KMS-11 (cell line): ENCODE data around the gene TMEM232.

Source experiments
- H2AFZ ChIP-seq: fragments of 200-600 bp; sonication (generic); 2 replicates; pipeline ENCODE4 v1.6.1; 2016; ENCODE audit warnings: antibody characterized with exemption, mixed run types, low read depth
- H3K27ac ChIP-seq: fragments of 200-600 bp; sonication (generic); 2 replicates; pipeline ENCODE4 v1.6.1; 2016; ENCODE audit warnings: mild to moderate bottlenecking, mixed run types
- H3K27me3 ChIP-seq: fragments of 200-600 bp; sonication (generic); 2 replicates; pipeline ENCODE4 v1.6.1; 2017; ENCODE audit warnings: mild to moderate bottlenecking, low read depth, mixed run types, moderate library complexity; ENCODE audit not compliant: insufficient read depth
- H3K36me3 ChIP-seq: fragments of 200-600 bp; sonication (generic); 2 replicates; pipeline ENCODE4 v1.6.1; 2017; ENCODE audit warnings: mild to moderate bottlenecking, mixed run types; ENCODE audit not compliant: insufficient read depth
- H3K4me1 ChIP-seq: fragments of 200-600 bp; sonication (generic); 2 replicates; pipeline ENCODE4 v1.6.1; 2016; ENCODE audit warnings: mild to moderate bottlenecking, low read depth, mixed run types; ENCODE audit not compliant: poor library complexity, severe bottlenecking
- H3K4me2 ChIP-seq: fragments of 200-600 bp; sonication (generic); 2 replicates; pipeline ENCODE4 v1.7.0; 2016; ENCODE audit warnings: mild to moderate bottlenecking, mixed run types
- H3K4me3 ChIP-seq: fragments of 200-600 bp; sonication (generic); IDR thresholded peaks from 2 replicates; pipeline ENCODE4 v1.6.1; 2017; ENCODE audit warnings: low read depth, low read length, mixed read lengths; ENCODE audit not compliant: insufficient read depth
- H3K79me2 ChIP-seq: fragments of 200-600 bp; sonication (generic); 2 replicates; pipeline ENCODE4 v1.6.1; 2016; ENCODE audit warnings: low read depth, mixed run types; ENCODE audit not compliant: insufficient read depth
- H3K9ac ChIP-seq: fragments of 200-600 bp; sonication (generic); 2 replicates; pipeline ENCODE4 v1.6.1; 2016; ENCODE audit warnings: mild to moderate bottlenecking, mixed run types
- H4K20me1 ChIP-seq: fragments of 200-600 bp; sonication (generic); 2 replicates; pipeline ENCODE4 v1.6.1; 2016; ENCODE audit warnings: mild to moderate bottlenecking, mixed run types; ENCODE audit not compliant: insufficient read depth
- CTCF ChIP-seq: fragments of 200-600 bp; sonication (generic); conservative IDR thresholded peaks from 2 replicates; pipeline ENCODE4 v1.6.1; 2017; ENCODE audit warnings: low read depth, mild to moderate bottlenecking, antibody characterized with exemption, low read length, moderate library complexity, mixed read lengths

The TMEM232 gene

GRCh38 chr5:110572729-110573128 is 153.7 kb downstream of the TMEM232 start:
- no peak overlapping the region for H3K4me3 ChIP-seq
- H2AFZ ChIP-seq, result no peak overlapping the region
- H3K27me3 ChIP-seq, result no peaks in the 10 kb centered on the region
- H3K36me3 ChIP-seq, result no peaks in the 10 kb centered on the region
- no peak overlapping the region for H3K27ac ChIP-seq
- no peak overlapping the region for H3K9ac ChIP-seq
- H3K79me2 ChIP-seq, result no peaks in the 10 kb centered on the region
- no peaks in the 10 kb centered on the region for H3K4me1 ChIP-seq
- H4K20me1 ChIP-seq, result no peaks in the 10 kb centered on the region
- TF ChIP-seq CTCF, result no peak
- no peak overlapping the region for H3K4me2 ChIP-seq

GRCh38 chr5:110562191-110562590 is 164.3 kb downstream of the TMEM232 start:
- Histone ChIP-seq H4K20me1 (no peaks in the 10 kb centered on the region), H3K9ac (no peak overlapping the region), H3K36me3 (no peaks in the 10 kb centered on the region), H3K27me3 (no peaks in the 10 kb centered on the region), H3K4me2 (peak overlapping the region; percentile 74; the same call in 1 of the 2 replicates), H3K27ac (no peak overlapping the region), H2AFZ (0 out of 2 replicates have a peak overlapping the region, but pooled peaks have one; percentile 28), H3K4me1 (peaks cover 23% of the 10 kb centered on the region), H3K79me2 (no peaks in the 10 kb centered on the region), H3K4me3 (no peak overlapping the region)
- TF ChIP-seq CTCF, result no peak

- no peak for TF ChIP-seq CTCF
- H3K4me2 ChIP-seq, result peak overlapping the region; percentile 74
- H4K20me1 ChIP-seq, result no peaks in the 10 kb centered on the region
- H3K27ac ChIP-seq, result peak overlapping the region; percentile 19; the same call in 1 of the 2 replicates
- peaks cover 23% of the 10 kb centered on the region for H3K4me1 ChIP-seq
- H3K27me3 ChIP-seq, result no peaks in the 10 kb centered on the region
- no peak overlapping the region for H3K4me3 ChIP-seq
- no peaks in the 10 kb centered on the region for H3K36me3 ChIP-seq
- no peak overlapping the region for H3K9ac ChIP-seq
- no peaks in the 10 kb centered on the region for H3K79me2 ChIP-seq
- H2AFZ ChIP-seq, result peak overlapping the region; percentile 28; the same call in 1 of the 2 replicates
These were observed 165.0 kb downstream of the TMEM232 start for GRCh38 chr5:110561510-110561909.

GRCh38 chr5:110549301-110549700 is 177.2 kb downstream of the TMEM232 start:
- Histone ChIP-seq H3K36me3 (no peaks in the 10 kb centered on the region), H3K9ac (no peak overlapping the region), H3K4me1 (no peaks in the 10 kb centered on the region), H4K20me1 (no peaks in the 10 kb centered on the region), H2AFZ (no peak overlapping the region), H3K4me3 (no peak overlapping the region), H3K27me3 (no peaks in the 10 kb centered on the region), H3K79me2 (no peaks in the 10 kb centered on the region), H3K4me2 (no peak overlapping the region), H3K27ac (no peak overlapping the region)
- TF ChIP-seq CTCF, result no peak

GRCh38 chr5:110548171-110548570 is 178.3 kb downstream of the TMEM232 start:
- Histone ChIP-seq H4K20me1 (no peaks in the 10 kb centered on the region), H2AFZ (no peak overlapping the region), H3K27ac (no peak overlapping the region), H3K9ac (no peak overlapping the region), H3K4me3 (no peak overlapping the region), H3K4me1 (no peaks in the 10 kb centered on the region), H3K79me2 (no peaks in the 10 kb centered on the region), H3K4me2 (no peak overlapping the region), H3K27me3 (no peaks in the 10 kb centered on the region), H3K36me3 (no peaks in the 10 kb centered on the region)
- no peak for TF ChIP-seq CTCF
